Stimulated activated CD4-positive, alpha-beta T cell treated with anti-CD3 and anti-CD28 coated beads, Interleukin-12 subunit alpha, Interleukin-12 subunit beta, amount 100 ng/mL, for 4 hours (primary cell): ENCODE data around the gene MYZAP.
A peak's percentile ranks its signal among the peaks of the same experiment; 100 is the strongest.

Source experiments
- DNase-seq: peaks from one replicate; pipeline ENCODE4 v3.0.0-alpha.2; 2020

MYZAP gene, protein sequence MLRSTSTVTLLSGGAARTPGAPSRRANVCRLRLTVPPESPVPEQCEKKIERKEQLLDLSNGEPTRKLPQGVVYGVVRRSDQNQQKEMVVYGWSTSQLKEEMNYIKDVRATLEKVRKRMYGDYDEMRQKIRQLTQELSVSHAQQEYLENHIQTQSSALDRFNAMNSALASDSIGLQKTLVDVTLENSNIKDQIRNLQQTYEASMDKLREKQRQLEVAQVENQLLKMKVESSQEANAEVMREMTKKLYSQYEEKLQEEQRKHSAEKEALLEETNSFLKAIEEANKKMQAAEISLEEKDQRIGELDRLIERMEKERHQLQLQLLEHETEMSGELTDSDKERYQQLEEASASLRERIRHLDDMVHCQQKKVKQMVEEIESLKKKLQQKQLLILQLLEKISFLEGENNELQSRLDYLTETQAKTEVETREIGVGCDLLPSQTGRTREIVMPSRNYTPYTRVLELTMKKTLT

DNA sequence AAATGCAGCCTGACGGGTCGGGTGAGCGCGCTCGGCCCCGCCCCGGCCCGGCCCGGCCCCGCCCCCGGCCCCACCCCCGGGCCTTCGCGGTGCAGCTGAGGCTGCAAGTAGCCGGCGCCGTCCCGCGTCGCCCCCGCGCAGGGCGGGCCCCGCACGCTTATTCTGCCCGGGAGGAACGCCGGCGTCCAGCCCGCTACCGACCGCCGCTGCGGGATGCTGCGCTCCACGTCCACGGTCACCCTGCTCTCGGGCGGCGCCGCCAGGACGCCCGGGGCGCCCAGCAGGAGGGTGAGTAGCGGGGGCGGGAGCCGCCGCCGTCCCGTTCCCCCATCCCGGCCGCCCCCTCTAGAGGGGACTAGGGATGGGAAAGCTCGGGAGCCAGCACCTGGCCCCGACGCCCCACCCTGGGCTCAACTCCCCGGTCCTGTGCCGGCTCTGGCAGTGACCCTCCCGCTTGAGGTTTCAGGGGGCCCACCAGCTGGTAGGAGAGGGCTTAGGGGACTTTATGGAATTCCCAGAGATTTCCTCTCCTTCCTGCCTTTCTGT, at the start of gene MYZAP:
Gene MYZAP (plus strand): TSS at position 83 of the 546 bp plus-strand sequence. CDS start 131 bp downstream, at position 214.
- DNase-seq, result peak; percentile 53

DNA sequence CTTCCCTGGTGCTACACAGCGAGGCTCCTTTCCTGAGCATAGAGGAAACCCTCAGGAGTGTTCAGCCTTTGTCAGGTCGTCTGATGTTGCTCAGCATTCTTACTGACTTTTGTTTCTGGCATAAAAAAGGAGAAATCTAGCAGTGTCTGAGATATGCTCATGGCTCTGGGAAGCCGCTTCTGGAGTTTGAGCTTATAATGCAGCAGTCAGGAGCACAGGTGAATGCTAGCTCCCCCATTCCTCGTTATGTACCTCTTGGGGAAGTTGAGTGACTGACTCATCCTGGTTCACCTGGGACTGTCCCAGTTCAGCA, 49.2 kb upstream of the MYZAP start:
- DNase-seq, result no peak

DNA sequence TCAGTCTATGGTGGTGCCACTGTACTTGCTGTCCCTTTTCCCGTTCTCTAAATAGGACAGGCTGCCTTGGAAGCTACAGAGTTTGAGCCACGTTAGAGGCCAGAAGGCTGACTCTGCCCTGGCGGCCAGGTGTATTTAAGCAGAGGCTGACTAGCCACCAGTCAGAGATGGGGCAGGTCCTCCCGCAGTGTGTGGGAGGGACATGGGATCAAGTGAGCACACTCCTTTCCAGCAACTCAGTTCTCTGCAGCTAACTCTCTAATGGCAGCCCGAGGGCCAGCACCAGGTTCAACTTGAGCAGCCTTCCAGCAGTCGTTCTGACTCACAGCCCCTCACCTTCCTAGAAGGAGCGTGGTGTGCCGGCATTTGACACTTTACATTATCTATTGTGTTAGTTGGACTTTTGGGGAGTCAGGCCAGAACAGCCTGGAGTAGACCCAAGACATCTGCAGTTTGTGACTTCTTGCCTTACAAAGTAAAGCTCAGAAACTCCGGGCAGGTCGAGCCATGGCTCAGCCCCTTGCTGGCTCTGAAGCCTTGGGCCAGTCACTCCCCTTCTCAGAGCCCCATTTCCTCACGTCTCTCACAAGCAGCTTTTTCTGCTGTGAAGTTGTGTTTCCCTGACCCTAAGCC, 46.7 kb upstream of the MYZAP start:
- no peak for DNase-seq

DNA sequence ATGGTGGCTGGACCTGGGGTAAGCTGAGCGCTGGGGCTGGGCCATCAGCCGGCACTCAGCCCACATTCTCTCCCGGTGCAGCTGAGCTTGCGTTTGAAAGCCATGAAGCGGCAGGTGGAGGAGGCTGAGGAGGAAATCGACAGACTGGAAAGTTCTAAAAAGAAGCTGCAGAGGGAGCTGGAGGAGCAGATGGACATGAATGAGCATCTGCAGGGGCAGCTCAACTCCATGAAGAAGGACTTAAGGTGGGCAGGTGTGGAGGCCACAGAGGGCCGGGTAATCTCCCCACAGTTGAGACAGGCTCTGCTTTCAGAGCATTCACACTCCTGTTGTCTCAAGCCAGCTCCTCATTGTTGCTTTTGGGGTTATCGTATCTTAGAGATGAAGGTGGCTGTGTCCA, 45.7 kb upstream of the MYZAP start:
- no peak for DNase-seq

DNA sequence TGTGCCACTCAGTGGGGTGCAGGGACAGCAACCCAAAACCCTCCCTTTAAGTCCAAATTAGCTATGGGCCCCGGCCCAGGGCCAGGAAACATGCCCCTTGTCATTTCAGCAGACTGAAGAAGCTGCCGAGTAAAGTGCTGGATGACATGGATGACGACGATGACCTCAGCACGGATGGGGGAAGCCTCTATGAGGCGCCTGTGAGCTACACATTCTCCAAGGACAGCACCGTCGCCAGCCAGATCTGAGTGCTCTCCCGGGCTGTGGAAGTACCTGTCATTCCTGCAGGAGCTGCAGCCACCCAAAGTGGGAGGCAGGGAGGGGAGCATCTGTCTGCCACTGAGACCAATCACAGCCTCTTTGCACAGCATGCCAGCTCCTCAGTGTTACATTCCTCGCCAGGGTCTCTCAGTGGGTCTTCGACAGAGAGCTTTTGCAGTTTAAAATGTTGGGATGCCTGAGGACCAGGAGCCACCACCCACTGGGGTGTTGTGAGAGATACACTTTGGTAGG, 44.4 kb upstream of the MYZAP start:
- no peak for DNase-seq

DNA sequence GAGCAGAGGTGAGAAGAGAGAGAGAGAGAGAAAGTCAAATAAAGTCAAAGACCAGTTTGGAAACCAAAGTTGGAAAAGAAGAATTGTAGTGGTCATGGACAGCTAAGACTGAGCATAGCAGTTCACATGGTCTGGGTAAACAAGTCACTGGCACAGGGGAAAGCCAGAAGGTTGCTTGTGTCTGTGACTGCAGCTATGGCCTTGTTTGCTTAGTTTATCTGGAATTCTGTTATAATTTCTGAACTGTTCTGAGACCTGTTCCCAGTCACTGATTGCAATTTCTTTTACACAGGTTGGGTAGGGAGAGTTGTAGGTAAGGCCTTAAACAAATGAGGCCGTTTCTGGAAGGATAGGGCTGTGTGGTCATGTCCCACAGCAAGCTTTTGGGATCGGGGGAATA, 43.4 kb upstream of the MYZAP start:
- DNase-seq, result no peak

DNA sequence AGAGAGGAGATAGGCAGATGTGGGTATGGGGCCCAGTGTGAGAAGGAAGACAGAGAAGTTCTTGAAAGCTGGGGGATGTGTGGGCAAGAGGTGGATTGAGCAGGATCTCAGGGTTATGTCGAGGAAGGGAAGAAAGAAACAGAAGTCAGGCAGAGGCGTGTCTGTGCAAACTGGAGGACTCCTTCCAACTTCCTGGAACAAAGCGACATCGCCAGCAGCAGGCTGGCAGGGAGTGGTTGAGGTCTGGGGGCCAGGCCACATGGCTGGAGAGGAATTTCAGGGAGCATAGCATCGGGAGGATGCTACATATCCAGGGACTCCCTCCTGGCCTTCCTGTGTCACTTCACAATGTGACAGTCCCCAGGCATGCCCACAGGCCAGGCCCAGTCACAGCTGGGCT, 42.9 kb upstream of the MYZAP start:
- DNase-seq, result no peak

DNA sequence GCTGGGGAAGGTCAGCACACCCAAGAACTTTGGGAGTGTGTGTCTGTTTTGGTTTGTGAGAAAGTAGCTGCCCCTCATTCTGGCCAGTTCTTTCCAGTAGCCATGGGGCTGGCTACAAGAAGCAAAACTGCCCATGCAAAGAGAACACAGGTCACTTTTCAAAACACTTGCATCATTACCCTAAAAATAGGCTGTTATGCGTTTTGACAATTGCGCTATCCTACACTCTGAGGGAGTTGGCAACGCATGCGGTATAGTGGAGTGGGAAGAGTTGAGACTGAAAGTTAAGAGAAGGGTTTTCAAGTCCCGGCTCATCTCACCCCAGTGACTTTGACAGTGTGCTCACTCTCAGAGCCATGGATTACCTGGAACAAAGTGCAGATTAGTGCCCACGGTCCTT, 41.8 kb upstream of the MYZAP start:
- DNase-seq, result no peak

DNA sequence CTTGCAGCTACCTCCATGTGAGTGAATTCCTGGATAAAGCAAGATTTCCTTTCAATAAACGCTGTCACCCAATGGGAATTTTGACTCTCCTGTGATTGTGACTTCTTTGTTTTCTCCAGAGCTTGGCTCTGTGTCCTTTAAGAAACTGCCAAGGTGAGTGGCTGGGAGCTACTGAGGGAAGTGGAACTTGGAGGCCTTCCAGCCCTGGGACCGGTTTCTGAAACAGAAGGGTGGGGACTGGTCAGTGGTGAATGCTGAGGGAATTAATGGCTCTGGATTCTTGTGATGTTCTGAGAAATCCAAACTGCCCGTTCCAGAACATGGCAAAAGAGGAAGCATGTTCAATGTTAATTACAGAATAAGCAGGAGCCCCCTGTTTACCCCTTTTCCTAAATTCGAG, 41.1 kb upstream of the MYZAP start:
- DNase-seq, result no peak

DNA sequence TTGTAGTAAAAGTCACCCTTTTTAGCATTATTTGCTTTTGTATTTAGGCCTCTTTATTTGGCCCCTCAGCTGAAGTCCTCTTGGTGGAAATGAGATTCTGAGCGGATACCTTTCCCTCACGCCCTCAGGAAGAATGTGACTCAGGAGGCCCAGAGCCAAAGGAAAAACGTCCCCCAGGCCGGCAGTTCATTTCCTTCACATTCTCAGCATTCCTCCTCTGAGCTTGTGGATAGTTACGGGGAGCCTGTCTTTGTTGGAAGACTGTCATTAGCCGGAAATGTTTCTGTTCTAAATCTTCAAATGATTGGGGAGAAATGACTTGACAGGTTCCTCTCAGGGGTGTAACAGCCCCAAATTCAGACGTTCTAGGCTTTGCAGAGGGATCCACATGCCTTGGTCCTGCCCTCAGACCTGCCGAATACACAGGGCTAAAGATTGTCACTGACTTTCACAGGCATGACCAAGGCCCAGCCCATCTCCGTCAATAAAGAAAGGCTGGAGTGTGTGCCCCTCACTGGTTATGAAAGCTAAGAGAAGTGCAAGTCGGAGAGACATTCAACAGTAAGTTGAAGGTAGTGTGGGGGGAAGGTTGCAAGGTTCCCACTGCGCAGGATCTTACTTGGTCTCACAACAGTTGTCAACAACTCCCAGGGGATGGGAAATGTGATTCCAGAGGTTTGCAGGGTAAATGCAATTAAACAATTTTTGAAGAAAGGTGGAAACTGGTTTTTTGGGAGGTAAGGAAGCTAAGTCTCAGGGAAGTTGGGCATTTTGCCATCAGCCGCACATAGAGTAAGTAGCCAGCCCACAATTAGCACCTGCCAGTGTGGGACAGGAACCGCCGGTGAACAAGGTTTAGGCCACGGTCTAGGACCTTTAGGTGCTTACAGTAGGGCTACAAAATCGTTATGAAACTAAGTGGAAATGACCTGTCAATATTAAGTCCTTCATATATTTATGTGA, 39.7 kb upstream of the MYZAP start:
- no peak for DNase-seq

DNA sequence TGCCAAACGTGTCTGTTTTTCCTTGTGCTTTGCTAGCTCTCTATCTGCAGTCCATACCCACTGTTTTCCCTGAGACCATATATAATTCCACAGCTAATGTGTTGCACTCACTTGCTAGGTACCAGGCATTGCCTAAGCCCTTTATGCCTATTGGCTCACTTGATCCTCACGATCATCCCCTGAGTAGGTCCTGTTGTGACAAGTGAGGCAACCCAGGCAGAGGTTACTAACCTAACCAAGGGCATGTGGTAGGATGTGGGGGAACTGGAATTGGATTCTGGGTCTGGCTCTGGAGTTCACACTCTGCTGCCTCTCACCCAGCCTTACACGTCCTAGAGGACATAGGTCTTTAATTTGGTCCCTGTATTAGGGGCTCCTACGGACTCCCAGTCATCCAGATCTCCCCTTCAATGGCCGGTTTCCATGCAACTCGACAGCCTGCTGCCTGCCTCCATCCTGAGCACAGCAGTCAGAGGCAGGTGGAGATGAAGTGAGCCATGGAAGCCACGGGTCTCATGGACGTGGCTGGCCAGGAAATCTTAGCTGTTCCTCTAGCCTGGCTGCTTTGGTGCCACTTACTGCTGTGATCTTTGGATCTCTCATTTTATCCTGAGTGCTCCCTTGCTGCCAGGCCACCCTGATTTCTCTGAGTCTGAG, 38.9 kb upstream of the MYZAP start:
- DNase-seq, result no peak

DNA sequence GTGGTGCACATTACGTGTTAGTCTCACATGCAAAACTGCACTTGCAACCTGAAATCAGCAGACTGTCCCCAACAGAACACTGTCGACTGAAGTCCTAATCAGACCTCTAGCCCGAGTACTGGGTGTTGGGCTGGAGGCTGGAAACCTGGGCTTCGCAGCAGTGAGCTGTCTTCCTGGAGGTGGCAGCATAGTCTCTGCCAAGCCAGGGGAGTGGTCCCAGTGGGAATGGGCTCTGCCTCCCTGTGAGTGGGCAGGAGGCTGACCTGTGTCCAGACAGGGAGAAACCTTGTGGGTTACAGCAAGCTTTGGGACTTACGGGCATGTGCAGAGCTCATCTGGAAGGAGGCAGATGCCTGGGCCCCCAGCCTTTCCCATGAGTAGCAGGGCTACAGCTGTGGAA, 38.2 kb upstream of the MYZAP start:
- no peak for DNase-seq

DNA sequence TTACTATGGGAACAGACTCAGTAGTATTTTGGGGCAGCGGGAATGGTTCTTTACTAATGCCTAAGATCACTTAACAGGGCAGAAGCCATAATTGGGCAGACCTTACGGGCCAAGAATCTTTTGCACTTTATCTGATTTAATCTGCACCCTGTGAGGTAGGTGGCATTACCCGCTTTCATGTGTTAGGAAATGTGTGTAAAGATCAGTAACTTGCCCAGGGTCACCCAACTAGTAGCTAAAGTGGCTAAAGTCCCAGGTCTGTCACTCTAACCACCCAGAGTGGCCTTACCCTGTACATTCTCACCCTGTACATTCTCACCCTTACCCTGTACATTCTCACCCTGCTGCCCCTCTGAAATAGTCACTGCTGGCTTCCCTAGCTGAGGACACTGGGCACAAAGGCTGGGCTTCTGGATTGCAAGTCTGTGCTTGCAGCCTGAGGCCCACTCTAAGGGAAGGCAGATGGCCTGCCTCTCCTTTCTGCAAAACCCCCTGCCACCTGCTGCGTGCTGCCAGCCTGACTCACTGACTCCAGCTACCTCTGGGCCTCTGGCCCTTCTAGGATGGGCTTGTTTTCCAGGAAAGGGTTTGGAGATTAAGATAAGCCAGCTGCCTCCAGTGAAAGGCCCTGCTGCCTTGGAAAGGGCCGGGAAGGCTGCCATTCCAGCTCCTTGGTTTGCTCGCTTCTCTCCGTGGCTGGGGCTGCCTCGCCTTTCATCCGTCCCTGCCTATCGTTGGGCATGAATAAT, 37.5 kb upstream of the MYZAP start:
- no peak for DNase-seq

DNA sequence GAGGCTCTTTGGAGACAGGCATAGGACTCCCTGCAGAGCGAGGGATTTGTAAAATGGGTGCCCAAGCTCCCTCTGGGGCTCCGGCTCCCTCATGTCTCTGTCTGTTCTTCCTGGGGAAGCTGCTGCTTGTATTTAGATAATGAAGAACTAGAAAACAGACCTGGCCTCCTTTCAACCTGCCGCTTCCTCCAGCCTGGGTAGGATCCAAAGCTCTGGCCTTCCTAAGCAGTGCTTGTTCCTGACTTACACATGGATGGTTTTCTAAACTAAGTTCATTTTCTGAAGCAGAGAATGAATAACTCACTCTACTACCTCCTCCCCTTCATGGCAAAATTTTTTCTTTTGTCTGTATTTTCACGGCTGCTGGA, 36.9 kb upstream of the MYZAP start:
- DNase-seq, result no peak

DNA sequence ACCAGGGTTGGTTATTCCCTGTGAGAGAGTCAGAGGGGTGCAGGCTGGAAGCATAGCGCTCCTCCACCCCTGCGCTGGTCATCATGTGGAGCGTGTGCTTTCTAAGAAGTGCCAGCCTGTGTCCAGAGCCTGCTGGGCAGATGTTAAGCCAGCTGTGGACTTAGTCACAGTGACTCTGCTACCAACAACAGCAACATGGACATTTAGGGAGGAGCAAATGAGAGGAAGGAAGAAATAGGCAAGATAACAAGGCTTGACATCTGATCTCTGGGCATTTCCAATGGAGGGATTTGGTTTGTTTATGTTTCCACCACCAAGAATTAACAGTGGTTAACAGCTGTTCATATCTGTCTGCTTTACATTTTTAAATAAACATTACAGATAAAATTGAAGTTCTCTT, 36.4 kb upstream of the MYZAP start:
- no peak for DNase-seq

DNA sequence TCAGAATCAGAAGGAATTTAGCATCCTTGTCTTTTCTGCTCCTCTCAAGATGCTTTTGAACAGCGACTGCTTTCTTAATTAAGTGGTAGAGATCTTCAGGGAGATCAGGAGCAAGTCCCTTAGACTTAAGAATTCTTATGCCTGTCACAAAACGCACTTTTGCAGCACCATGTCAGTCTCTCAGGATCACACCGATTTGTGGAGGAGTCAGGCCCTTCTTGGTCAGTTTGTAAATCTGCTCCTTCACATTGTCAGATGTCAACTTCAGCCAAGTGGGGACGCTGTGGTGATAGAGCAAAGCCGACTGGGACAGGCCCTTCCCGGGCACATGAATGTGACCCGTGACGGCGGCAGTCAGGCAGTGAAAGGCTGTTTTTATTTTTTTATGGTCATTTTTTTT, 35.7 kb upstream of the MYZAP start:
- no peak for DNase-seq

DNA sequence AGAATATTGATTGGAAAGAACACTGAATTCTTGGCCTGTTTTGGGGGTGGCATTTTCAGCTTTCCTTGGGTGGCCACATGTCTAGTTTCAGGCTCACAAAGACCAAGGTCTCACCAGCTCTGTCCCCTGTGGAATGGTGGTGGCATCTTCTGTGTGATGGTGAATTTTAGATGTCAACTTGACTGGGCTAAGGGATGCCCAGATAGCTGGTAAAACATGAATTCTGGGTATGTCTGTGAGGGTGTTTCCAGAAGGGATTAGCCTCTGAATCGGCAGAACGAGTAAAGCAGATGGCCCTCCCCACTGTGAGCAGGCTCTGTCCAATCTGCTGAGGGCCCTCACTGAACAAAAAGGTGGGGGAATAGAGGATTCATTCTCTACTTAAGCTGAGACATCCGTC, 34.4 kb upstream of the MYZAP start:
- DNase-seq, result no peak

DNA sequence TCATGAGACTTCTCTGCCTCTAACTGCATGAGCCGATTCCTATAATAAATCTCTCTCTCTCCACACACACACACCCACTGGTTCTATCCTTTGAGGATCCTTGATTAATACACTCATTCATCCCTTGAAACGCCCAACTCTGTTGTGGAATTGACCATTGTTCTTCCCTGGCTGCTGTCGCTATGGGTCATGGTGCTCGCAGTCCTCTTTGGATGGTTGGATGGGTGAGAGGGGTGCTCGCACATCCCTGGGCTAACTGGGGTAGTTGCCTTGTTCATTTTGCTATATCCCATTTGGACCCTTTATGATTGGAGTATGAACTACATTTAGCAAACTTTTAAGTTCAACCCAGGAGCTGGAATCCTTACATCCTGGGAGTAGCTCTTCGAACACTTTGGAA, 33.9 kb upstream of the MYZAP start:
- DNase-seq, result no peak

DNA sequence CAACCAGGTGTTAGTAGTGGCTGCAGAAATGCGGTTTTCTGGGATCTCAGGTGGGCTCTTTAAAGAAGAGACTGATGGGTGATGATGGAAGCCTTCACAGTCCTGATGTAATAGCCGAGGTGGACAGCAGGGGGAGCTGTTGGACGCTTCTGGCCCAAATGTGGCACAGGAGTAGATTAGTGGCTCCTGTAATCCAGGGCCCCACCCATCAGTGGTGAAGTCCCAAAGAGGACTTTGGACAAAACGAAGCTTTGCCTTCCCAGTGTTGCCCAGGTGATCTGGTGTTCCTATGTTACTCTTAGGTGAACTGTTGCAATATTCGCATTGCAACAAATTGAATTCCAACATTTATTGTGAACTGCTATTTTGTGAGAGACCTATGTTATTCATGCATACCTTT, 31.8 kb upstream of the MYZAP start:
- DNase-seq, result peak; percentile 71

DNA sequence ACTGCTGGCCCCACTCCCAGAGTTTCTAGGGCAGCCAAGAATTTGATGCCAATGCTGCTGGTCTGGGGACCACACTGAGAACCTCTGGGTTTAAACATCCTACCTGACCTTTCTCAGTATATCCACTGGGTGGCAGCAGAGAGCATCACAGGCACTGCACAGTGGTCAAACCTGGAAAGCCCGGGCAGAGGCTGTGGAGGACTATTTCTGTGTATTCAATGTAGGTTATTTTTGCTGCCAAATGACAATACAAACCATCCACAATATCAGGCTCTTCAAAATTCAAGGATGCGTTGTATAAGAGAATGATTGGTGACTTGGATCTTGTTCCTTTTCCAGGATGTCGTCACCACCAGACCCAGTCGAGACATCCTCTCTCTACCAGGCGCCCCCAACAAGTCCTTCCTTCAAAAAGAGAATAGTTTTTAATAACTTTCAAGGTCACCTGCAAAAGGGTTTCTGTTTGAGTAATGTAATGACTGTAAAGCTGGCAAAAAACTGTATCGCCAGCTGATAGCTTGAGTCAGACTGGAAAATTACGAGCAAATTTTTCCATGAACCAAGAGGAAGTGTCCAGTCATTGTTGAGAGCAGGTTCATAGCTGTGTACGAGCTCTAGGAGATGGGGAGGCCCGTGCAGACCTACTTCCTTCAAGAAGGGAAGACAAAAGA, 30.5 kb upstream of the MYZAP start:
- DNase-seq, result peak; percentile 40

DNA sequence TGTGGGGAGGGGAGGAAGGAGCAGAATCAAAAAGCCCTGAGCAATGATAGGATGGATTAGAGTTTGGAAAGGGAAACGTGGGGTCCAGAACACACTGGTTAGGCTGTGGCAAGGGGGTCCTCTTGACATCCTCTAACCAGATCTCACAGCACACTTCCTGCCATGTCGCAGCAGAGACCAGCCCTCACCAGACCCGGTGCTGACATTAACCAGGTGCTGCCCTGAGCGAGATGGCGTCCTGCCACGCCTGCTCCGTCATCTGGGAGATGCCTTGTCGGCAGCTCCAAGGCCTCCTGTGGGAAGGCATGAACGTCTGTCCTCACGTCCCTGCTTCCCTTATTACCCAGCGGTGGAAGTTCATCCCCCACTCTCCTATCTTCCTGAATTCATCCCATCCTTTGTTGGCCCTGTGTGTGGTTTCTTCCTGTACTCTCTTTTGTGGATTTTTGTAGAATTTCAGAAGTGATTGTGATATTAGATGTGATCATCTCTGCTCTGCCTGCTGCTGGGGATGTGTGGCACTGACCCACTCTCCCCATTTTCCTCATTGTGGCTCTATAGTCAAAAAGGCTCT, 29.4 kb upstream of the MYZAP start:
- no peak for DNase-seq
